Ovary (tissue), 3 donors: Measurements from ENCODE around the gene MCUR1.

ENCODE experiments used
- POLR2A ChIP-seq: fragments of 450-650 bp; IDR thresholded peaks from one replicate; pipeline ENCODE4 v1.6.1; 2017; ENCODE audit warnings: antibody characterized with exemption, mild to moderate bottlenecking, moderate library complexity
- TF ChIP-seq, protein P1 (sequence below), 3 donors: fragments of 450-650 bp in 2 of 3; fragments of 200-600 bp in 1 of 3; IDR thresholded peaks; one replicate each; pipeline versions ENCODE4 v1.5.1 to v1.8.0; 2016 to 2022; ENCODE audit warnings: antibody characterized with exemption in 3 of 3, mild to moderate bottlenecking in 1 of 3
- donor health status: DM: no; HTN: no; CAD: no.

DNA sequence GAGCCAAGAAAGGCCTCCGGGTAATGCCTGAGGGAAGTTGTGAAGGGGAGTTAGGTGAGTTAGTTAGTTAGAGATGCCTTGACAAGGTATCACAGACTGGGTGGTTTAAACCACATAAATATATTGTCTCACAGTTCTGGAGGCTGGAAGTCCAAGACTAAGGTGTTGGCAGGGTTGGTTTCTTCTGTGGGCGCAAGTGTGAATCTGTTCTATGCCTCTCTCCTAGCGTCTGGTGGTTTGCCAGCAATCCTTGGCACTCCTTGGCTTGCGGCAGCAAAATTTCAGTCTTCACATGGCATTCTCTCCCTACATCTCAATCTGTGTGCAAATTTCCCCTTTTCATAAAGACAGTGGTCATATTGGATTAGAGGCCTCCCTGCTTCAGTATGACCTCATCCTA, 73.0 kb downstream of the MCUR1 start:
- TF ChIP-seq, protein P1, sequence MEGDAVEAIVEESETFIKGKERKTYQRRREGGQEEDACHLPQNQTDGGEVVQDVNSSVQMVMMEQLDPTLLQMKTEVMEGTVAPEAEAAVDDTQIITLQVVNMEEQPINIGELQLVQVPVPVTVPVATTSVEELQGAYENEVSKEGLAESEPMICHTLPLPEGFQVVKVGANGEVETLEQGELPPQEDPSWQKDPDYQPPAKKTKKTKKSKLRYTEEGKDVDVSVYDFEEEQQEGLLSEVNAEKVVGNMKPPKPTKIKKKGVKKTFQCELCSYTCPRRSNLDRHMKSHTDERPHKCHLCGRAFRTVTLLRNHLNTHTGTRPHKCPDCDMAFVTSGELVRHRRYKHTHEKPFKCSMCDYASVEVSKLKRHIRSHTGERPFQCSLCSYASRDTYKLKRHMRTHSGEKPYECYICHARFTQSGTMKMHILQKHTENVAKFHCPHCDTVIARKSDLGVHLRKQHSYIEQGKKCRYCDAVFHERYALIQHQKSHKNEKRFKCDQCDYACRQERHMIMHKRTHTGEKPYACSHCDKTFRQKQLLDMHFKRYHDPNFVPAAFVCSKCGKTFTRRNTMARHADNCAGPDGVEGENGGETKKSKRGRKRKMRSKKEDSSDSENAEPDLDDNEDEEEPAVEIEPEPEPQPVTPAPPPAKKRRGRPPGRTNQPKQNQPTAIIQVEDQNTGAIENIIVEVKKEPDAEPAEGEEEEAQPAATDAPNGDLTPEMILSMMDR (IDR thresholded peaks at IDR 0.05), result no peak
- no peak for TF ChIP-seq POLR2A
